ENCODE results near the gene CAMK1G. TPM values are rescaled to one million over a fixed set of nuclear protein-coding genes. Genes with fewer than 3 reads are reported as not detected.

The CAMK1G gene
- total RNA-seq, 1 experiment from 2014 or later, result not detected

GRCh38 chr1:209569455-209570207 is 13.9 kb upstream of the CAMK1G start:
- Histone ChIP-seq H3K36me3 (ENCODE audit: control insufficient read depth in 1 of 2, insufficient read depth in 2 of 2, low read length in 2 of 2) (no peaks in the 10 kb centered on the region), H3K27ac (ENCODE audit: low read depth, low read length) (no peak overlapping the region), H3K9me3 (ENCODE audit: control insufficient read depth in 1 of 2, insufficient read depth in 1 of 2, low read depth in 1 of 2, low read length in 2 of 2) (no peaks in the 10 kb centered on the region), H3K9me2 (ENCODE audit: insufficient read depth) (no peaks in the 10 kb centered on the region), H3K4me2 (ENCODE audit: low read length) (peak overlapping the region; percentile 56), H3K79me2 (ENCODE audit: insufficient read depth, low read length) (no peaks in the 10 kb centered on the region), H4K20me1 (ENCODE audit: insufficient read depth) (no peaks in the 10 kb centered on the region), H3K4me1 (ENCODE audit: control insufficient read depth in 1 of 2, insufficient read depth in 2 of 2, low read length in 2 of 2) (peaks cover 0 to 6% of the 10 kb centered on the region in 2 experiments; a peak in 1 of 4 replicates), H3K4me3 (replicated peaks in 1 of 2; ENCODE audit: low read depth in 1 of 2, low read length in 2 of 2) (no peak overlapping the region), H3K27me3 (ENCODE audit: insufficient read depth, low read length) (peaks cover 11% of the 10 kb centered on the region; the same call in 1 of the 2 replicates), H3K9ac (ENCODE audit: low read length) (no peak overlapping the region), H2AFZ (ENCODE audit: low read depth, low read length, poor library complexity, severe bottlenecking) (peak overlapping the region; percentile 90)
- no TSS peak for BruUV-seq (replicated peaks)
- DNase-seq (ENCODE audit: low read depth, low spot score), result peak; percentile 87
- ChIA-PET CTCF (interaction anchor here (0.6 to 1.8 kb wide), 18 partner anchors 8 to 367 kb away, joined by 3 to 13 read pairs (median 4); partner anchors contain the start of gene CAMK1G), POLR2A (no interaction called here), RAD21 (ENCODE audit: low non-redundant PET in 1 of 2, low total read pairs in 2 of 2, uncharacterized antibody in 2 of 2, unreplicated experiment in 2 of 2) (interaction anchor here (1.0 kb wide), 2 partner anchors 58 to 123 kb away, joined by 3 read pairs; no protein-coding TSS in a partner anchor)
- TF ChIP-seq CTCF (IDR thresholded peaks at IDR 0.05 in 2 of 3, conservative IDR thresholded peaks at IDR 0.05 in 1 of 3; ENCODE audit: borderline replicate concordance in 1 of 3, insufficient read depth in 1 of 3, low read depth in 2 of 3, low read length in 2 of 3) (peak; percentile 87 to 90 (median 87)), CBX3 (IDR thresholded peaks at IDR 0.05; ENCODE audit: low read depth) (peak; percentile 41; the same call in 1 of the 2 replicates), RAD21 (IDR thresholded peaks at IDR 0.05; ENCODE audit: low read depth) (peak; percentile 84), YY1 (IDR thresholded peaks at IDR 0.05; ENCODE audit: extremely low read depth, insufficient replicate concordance, low read depth, low read length) (peak; percentile 38), POLR2AphosphoS5 (IDR thresholded peaks at IDR 0.05; ENCODE audit: low read depth, low read length) (no peak), CEBPB (IDR thresholded peaks at IDR 0.05; ENCODE audit: low read depth) (no peak)
- intact Hi-C loops (cut with micrococcal nuclease), result loop anchor here (1.0 to 2.0 kb wide), 3 partner anchors 57 to 177 kb away; no protein-coding TSS in a partner anchor
- peak; percentile 69 for ATAC-seq
